ENCODE results near the gene OR9A4. TPM values are rescaled to one million over a fixed set of nuclear protein-coding genes. Genes with fewer than 3 reads are reported as not detected.

The OR9A4 gene
- 0.11 and 0.13 TPM in 2 replicates for total RNA-seq

DNA sequence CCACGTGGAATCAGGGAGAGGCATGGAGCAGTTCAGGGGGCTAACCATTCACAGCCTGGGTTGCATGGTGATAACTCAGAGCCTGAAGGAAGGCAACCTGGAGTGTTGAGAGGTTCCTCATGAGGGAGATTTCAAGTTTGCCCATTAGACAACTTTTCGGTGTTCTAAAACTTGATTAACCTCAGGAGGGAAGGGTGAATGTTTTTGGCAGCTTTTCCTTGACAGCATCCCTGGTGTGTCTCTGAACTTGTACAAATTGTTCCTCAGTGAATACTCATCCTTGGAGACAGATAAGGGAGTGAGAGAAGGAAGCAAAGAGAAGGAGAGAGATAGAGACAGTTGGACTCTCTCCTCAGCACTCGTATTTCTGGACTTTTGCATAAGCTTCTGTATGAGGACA lies at the start of gene OR9A4:
Gene OR9A4, plus strand, starts transcription at position 301 of the 400 bp plus-strand sequence. CDS start 2,477 bp downstream, outside the sequence.

GRCh38 chr7:141946796-141947195 lies 30.6 kb downstream of the OR9A4 start, which contains the start of gene CLEC5A:
TSS of gene CLEC5A (minus strand) at chr7:141946974. CDS start at chr7:141946292, 682 bp downstream.

Other genes starting within 250 kb of the OR9A4 start
- 6.9 and 8.4 TPM in 2 replicates for gene DENND11, start 214.2 kb upstream of the OR9A4 start, total RNA-seq
- gene WEE2, start 208.0 kb upstream of the OR9A4 start, total RNA-seq: not detected in 2 replicates
- 121 and 139 TPM in 2 replicates for gene SSBP1, start 178.0 kb upstream of the OR9A4 start, total RNA-seq
- 2.9 and 4.1 TPM in 2 replicates for gene TAS2R3, start 152.3 kb upstream of the OR9A4 start, total RNA-seq
- 2.4 and 3.8 TPM in 2 replicates for gene TAS2R4, start 139.7 kb upstream of the OR9A4 start, total RNA-seq
- gene TAS2R5, start 126.2 kb upstream of the OR9A4 start, total RNA-seq: 1.9 and 2.6 TPM in 2 replicates
- not detected in 2 replicates for gene PRSS37, start 74.9 kb upstream of the OR9A4 start, total RNA-seq
- not detected in 2 replicates for gene CLEC5A, start 30.6 kb downstream of the OR9A4 start, total RNA-seq
- gene TAS2R38, start 57.4 kb downstream of the OR9A4 start, total RNA-seq: not detected in 2 replicates
- 0.43 TPM in 1 of 2 replicates, not detected in the other for gene MGAM, start 79.5 kb downstream of the OR9A4 start, total RNA-seq
- gene MGAM2, start 195.3 kb downstream of the OR9A4 start, total RNA-seq: not detected in 2 replicates